Colonic mucosa (tissue), 4 donors: Measurements from ENCODE around the gene GPR141. TPM values are rescaled to one million over a fixed set of nuclear protein-coding genes. Genes with fewer than 3 reads are reported as not detected.

Experiments
- DNase-seq: peaks from one replicate; pipeline ENCODE4 v3.0.0-alpha.2; 2020
- H3K27ac ChIP-seq: fragments of 200-600 bp; one replicate; pipeline ENCODE4 v1.8.0; 2021
- H3K27me3 ChIP-seq: fragments of 200-600 bp; one replicate; pipeline ENCODE4 v1.8.0; 2021
- H3K36me3 ChIP-seq: fragments of 200-600 bp; one replicate; pipeline ENCODE4 v1.8.0; 2021
- H3K4me1 ChIP-seq: fragments of 200-600 bp; one replicate; pipeline ENCODE4 v1.8.0; 2021; ENCODE audit warnings: mild to moderate bottlenecking
- H3K4me3 ChIP-seq: fragments of 200-600 bp; one replicate; pipeline ENCODE4 v1.8.0; 2021
- H3K9ac ChIP-seq, 2 donors: one replicate each; pipeline ENCODE4 v1.7.0; 2013; ENCODE audit warnings: control low read depth in 2 of 2, low read depth in 2 of 2, low read length in 2 of 2
- H3K9me3 ChIP-seq: fragments of 200-600 bp; one replicate; pipeline ENCODE4 v1.8.0; 2021
- CTCF ChIP-seq: fragments of 200-600 bp; IDR thresholded peaks from one replicate; pipeline ENCODE4 v1.8.0; 2022; ENCODE audit warnings: antibody characterized with exemption, mild to moderate bottlenecking
- intact Hi-C: fragments of 100-400 bp; cut with DNase I; formaldehyde crosslinking; loops from one replicate; pipeline ENCODE4 v1.14.1; 2022
- total RNA-seq, 2 donors: library from RNA; stranded (reverse); fragmentation: NEBNext Ultra II Directional in 1 of 2; extraction: Animal tissue kit (Norgen Biotek cat#: 25700) in 1 of 2; gene quantifications; one replicate each; pipeline ENCODE4 v1.2.1, GENCODE V29; 2021
- donor health status: healthy.
- donor health status: DM: no; HTN: no; CAD: no.
- donor health status: DM: no; HTN: no; CAD: no.

GPR141 gene
- under 1 TPM; 0.40 to 0.58 TPM for total RNA-seq

- Histone ChIP-seq H3K27ac (peak within 1 kb of the TSS; percentile 13), H3K4me3 (no peak within 1 kb of the TSS), H3K27me3 (no peaks in the 10 kb centered on the region), H3K36me3 (no peaks in the 10 kb centered on the region), H3K9me3 (no peaks in the 10 kb centered on the region), H3K9ac (no peak within 1 kb of the TSS), H3K4me1 (no peaks in the 10 kb centered on the region)
- no peak for DNase-seq
- TF ChIP-seq CTCF: no peak
- intact Hi-C loops: no loop called here
Measured at GRCh38 chr7:37683246-37684120, at the start of gene GPR141. TSS of gene GPR141 (plus strand) at chr7:37683766. CDS start at chr7:37740394, 56,628 bp downstream.

- no peak overlapping the region for H3K27ac ChIP-seq
- H3K9ac ChIP-seq: no peak overlapping the region
- H3K4me3 ChIP-seq: no peak overlapping the region
- no peak for TF ChIP-seq CTCF
- no peaks in the 10 kb centered on the region for H3K4me1 ChIP-seq
- intact Hi-C loops: no loop called here
- no peak for DNase-seq
- H3K9me3 ChIP-seq: no peaks in the 10 kb centered on the region
- no peaks in the 10 kb centered on the region for H3K27me3 ChIP-seq
- H3K36me3 ChIP-seq: no peaks in the 10 kb centered on the region
Measured at GRCh38 chr7:37635346-37635745, 48.2 kb upstream of the GPR141 start.

GRCh38 chr7:37642028-37642540 is 41.5 kb upstream of the GPR141 start:
- Histone ChIP-seq H3K9ac (no peak overlapping the region), H3K4me1 (no peaks in the 10 kb centered on the region), H3K4me3 (no peak overlapping the region), H3K36me3 (no peaks in the 10 kb centered on the region), H3K27me3 (no peaks in the 10 kb centered on the region), H3K9me3 (no peaks in the 10 kb centered on the region), H3K27ac (no peak overlapping the region)
- intact Hi-C loops: no loop called here
- no peak for DNase-seq
- TF ChIP-seq CTCF: no peak

- intact Hi-C loops: no loop called here
- TF ChIP-seq CTCF: no peak
- Histone ChIP-seq H3K9me3 (no peaks in the 10 kb centered on the region), H3K4me1 (no peaks in the 10 kb centered on the region), H3K27me3 (no peaks in the 10 kb centered on the region), H3K27ac (no peak overlapping the region), H3K4me3 (no peak overlapping the region), H3K36me3 (no peaks in the 10 kb centered on the region), H3K9ac (no peak overlapping the region)
- no peak for DNase-seq
Measured at GRCh38 chr7:37643876-37644275, 39.7 kb upstream of the GPR141 start.

- Histone ChIP-seq H3K9me3 (no peaks in the 10 kb centered on the region), H3K9ac (no peak overlapping the region), H3K36me3 (no peaks in the 10 kb centered on the region), H3K4me3 (no peak overlapping the region), H3K4me1 (no peaks in the 10 kb centered on the region), H3K27ac (no peak overlapping the region), H3K27me3 (no peaks in the 10 kb centered on the region)
- intact Hi-C loops: no loop called here
- DNase-seq: no peak
- no peak for TF ChIP-seq CTCF
Measured at GRCh38 chr7:37645282-37646050, 38.1 kb upstream of the GPR141 start.
